Breast epithelium (tissue), 4 donors: ENCODE data around the gene ZNF841. TPM values are rescaled to one million over a fixed set of nuclear protein-coding genes. Genes with fewer than 3 reads are reported as not detected.
"Not testable (repeated sequence)": the region's sequence is repeated elsewhere in the genome, so short reads cannot be mapped to it uniquely, and the experiment has no call there.

Experiments used
- DNase-seq, 2 donors: peaks; one replicate each; pipeline ENCODE4 v3.0.0-alpha.2; 2019; ENCODE audit warnings: low spot score in 2 of 2
- H3K27ac ChIP-seq, 2 donors: fragments of 200-600 bp; sonication (generic) in 1 of 2; one replicate each; pipeline ENCODE4 v1.5.1; 2016 to 2019; ENCODE audit warnings: mild to moderate bottlenecking in 1 of 2
- H3K27me3 ChIP-seq, 2 donors: fragments of 200-600 bp; sonication (generic) in 1 of 2; one replicate each; pipeline versions ENCODE4 v1.5.1 to v1.6.0; 2017 to 2019; ENCODE audit warnings: control low read depth in 1 of 2, mild to moderate bottlenecking in 1 of 2
- H3K36me3 ChIP-seq: fragments of 200-600 bp; one replicate; pipeline ENCODE4 v1.5.1; 2019
- H3K4me1 ChIP-seq, 2 donors: fragments of 200-600 bp; sonication (generic); one replicate each; pipeline ENCODE4 v1.5.1; 2016 to 2019; ENCODE audit warnings: control low read depth in 1 of 2
- H3K4me3 ChIP-seq, 3 donors: fragments of 200-600 bp; sonication (generic); 1 replicate in 2 of 3; 2 replicates in 1 of 3; pipeline ENCODE4 v1.5.1; 2016 to 2019; ENCODE audit warnings: mild to moderate bottlenecking in 3 of 3, moderate library complexity in 2 of 3
- H3K9me3 ChIP-seq, 2 donors: fragments of 200-600 bp; sonication (generic) in 1 of 2; one replicate each; pipeline ENCODE4 v1.5.1; 2016 to 2019; ENCODE audit warnings: control low read depth in 1 of 2
- POLR2A ChIP-seq: fragments of 450-650 bp; IDR thresholded peaks from one replicate; pipeline ENCODE4 v1.6.1; 2016; ENCODE audit warnings: antibody characterized with exemption, mild to moderate bottlenecking, moderate library complexity
- POLR2AphosphoS5 ChIP-seq, 3 donors: sonication (generic); formaldehyde crosslinking; IDR thresholded peaks; one replicate each; pipeline ENCODE4 v1.6.1; 2017; ENCODE audit warnings: antibody characterized with exemption in 3 of 3
- intact Hi-C: fragments of 100-400 bp; cut with DNase I; formaldehyde crosslinking; loops from one replicate; pipeline ENCODE4 v1.15.1; 2023; ENCODE audit warnings: low total_unique reads
- total RNA-seq, 3 donors: library from RNA; depleted of rRNA; stranded (reverse); fragments of >200 nt; gene quantifications; one replicate each; pipeline ENCODE4 v1.1.0, GENCODE V29; 2016
- TF ChIP-seq, protein P1 (sequence below), 3 donors: fragments of 450-650 bp; IDR thresholded peaks; one replicate each; pipeline ENCODE4 v1.5.1; 2016 to 2017; ENCODE audit warnings: antibody characterized with exemption in 3 of 3, mild to moderate bottlenecking in 3 of 3, moderate library complexity in 3 of 3

Gene ZNF841
- total RNA-seq, 3 donors from 2014 or later: 16.0 to 25.9 (median 19.3) TPM

- peaks cover 93 to 99% of the 10 kb centered on the region in 2 donors for H3K9me3 ChIP-seq
- H3K4me1 ChIP-seq: no peaks in the 10 kb centered on the region
- no peak overlapping the region for H3K27ac ChIP-seq
- peaks cover 36% of the 10 kb centered on the region for H3K36me3 ChIP-seq
- DNase-seq: no peak
- TF ChIP-seq POLR2A: no peak
- TF ChIP-seq POLR2AphosphoS5 (IDR thresholded peaks at IDR 0.05): no peak
- TF ChIP-seq, protein P1, sequence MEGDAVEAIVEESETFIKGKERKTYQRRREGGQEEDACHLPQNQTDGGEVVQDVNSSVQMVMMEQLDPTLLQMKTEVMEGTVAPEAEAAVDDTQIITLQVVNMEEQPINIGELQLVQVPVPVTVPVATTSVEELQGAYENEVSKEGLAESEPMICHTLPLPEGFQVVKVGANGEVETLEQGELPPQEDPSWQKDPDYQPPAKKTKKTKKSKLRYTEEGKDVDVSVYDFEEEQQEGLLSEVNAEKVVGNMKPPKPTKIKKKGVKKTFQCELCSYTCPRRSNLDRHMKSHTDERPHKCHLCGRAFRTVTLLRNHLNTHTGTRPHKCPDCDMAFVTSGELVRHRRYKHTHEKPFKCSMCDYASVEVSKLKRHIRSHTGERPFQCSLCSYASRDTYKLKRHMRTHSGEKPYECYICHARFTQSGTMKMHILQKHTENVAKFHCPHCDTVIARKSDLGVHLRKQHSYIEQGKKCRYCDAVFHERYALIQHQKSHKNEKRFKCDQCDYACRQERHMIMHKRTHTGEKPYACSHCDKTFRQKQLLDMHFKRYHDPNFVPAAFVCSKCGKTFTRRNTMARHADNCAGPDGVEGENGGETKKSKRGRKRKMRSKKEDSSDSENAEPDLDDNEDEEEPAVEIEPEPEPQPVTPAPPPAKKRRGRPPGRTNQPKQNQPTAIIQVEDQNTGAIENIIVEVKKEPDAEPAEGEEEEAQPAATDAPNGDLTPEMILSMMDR (IDR thresholded peaks at IDR 0.05): no peak
- H3K4me3 ChIP-seq: no peak overlapping the region
- intact Hi-C loops: no loop called here
- H3K27me3 ChIP-seq: no peaks in the 10 kb centered on the region
Observed at GRCh38 chr19:52070496-52070895, 25.1 kb downstream of the ZNF841 start.

- H3K4me3 ChIP-seq: peak overlapping the region in 1 of 3 donors; percentile 2
Observed at GRCh38 chr19:52069653-52070052, 25.9 kb downstream of the ZNF841 start.

DNA sequence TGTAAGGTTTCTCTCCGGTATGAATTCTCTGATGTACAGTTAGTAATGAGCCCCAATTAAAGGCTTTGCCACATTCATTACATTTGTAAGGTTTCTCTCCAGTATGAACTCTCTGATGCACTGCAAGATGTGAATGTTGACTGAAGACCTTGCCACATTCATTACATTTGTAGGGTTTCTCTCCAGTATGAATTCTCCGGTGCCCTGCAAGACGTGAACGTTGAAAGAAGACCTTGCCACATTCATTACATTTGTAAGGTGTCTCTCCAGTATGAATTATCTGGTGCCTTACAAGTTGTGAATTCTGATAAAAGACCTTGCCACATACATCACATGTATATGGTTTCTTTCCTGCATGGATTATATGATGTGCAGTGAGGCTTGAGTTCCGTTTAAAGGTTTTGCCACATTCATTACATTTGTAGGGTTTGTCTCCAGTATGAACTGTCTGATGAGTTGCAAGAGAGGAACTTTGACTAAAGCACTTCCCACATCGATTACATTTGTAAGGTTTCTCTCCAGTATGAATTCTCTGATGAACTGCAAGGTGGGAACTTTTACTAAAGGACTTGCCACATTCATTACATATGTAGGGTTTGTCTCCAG, 29.2 kb downstream of the ZNF841 start:
- intact Hi-C loops: no loop called here
- DNase-seq: no peak
- H3K4me3 ChIP-seq: peak overlapping the region in 1 of 3 donors; percentile 24
- H3K36me3 ChIP-seq: peaks cover 26% of the 10 kb centered on the region
- peaks cover 97 to 99% of the 10 kb centered on the region in 2 donors for H3K9me3 ChIP-seq
- no peaks in the 10 kb centered on the region for H3K4me1 ChIP-seq
- no peak overlapping the region for H3K27ac ChIP-seq
- no peaks in the 10 kb centered on the region for H3K27me3 ChIP-seq
- TF ChIP-seq, protein P1 (IDR thresholded peaks at IDR 0.05): no peak
- TF ChIP-seq POLR2AphosphoS5 (IDR thresholded peaks at IDR 0.05) (no peak), POLR2A (no peak)

More at GRCh38 chr19:52069653-52070052, 25.9 kb downstream of the ZNF841 start:
- peaks cover 93 to 99% of the 10 kb centered on the region in 2 donors for H3K9me3 ChIP-seq
- intact Hi-C loops: no loop called here
- H3K27ac ChIP-seq: no peak overlapping the region
- no peak for DNase-seq
- H3K4me1 ChIP-seq: no peaks in the 10 kb centered on the region
- H3K36me3 ChIP-seq: peaks cover 27% of the 10 kb centered on the region
- TF ChIP-seq POLR2AphosphoS5 (IDR thresholded peaks at IDR 0.05) (no peak), POLR2A (no peak)
- TF ChIP-seq, protein P1 (IDR thresholded peaks at IDR 0.05): no peak
- H3K27me3 ChIP-seq: no peaks in the 10 kb centered on the region

GRCh38 chr19:52065399-52065798, 30.2 kb downstream of the ZNF841 start:
- peak overlapping the region in 1 of 3 donors; percentile 24 for H3K4me3 ChIP-seq
- H3K27ac ChIP-seq: no peak overlapping the region
- TF ChIP-seq POLR2A (no peak), POLR2AphosphoS5 (IDR thresholded peaks at IDR 0.05) (no peak)
- TF ChIP-seq, protein P1 (IDR thresholded peaks at IDR 0.05): no peak
- no peaks in the 10 kb centered on the region for H3K27me3 ChIP-seq
- H3K36me3 ChIP-seq: peaks cover 19% of the 10 kb centered on the region
- no peak for DNase-seq
- intact Hi-C loops: no loop called here
- H3K9me3 ChIP-seq: peaks cover 97 to 99% of the 10 kb centered on the region in 2 donors
- H3K4me1 ChIP-seq: no peaks in the 10 kb centered on the region

DNA sequence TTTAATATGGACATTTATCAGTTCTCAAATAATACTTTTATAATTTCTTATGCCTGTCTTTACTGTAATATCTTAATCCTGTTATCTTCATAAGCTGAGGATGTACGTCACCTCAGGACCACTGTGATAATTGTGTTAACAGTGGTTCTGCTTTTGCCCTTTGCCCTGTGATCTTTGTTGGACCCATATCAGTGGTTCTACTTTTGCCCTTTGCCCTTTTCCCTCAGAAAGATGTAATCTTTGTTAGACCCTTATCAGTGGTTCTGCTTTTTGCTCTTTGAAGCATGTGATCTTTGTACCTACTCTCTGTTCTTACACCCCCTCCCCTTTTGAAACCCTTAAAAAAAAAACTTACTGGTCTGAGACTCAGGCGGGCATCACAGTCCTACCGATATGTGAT, 39.1 kb downstream of the ZNF841 start:
- H3K27ac ChIP-seq, H3K4me3 ChIP-seq, intact Hi-C loops, H3K36me3 ChIP-seq, H3K4me1 ChIP-seq, H3K27me3 ChIP-seq, DNase-seq: not testable (repeated sequence)
- H3K9me3 ChIP-seq: peaks cover 75 to 85% of the 10 kb centered on the region in 2 donors

- H3K4me1 ChIP-seq, H3K27me3 ChIP-seq, DNase-seq, H3K36me3 ChIP-seq, H3K4me3 ChIP-seq, H3K27ac ChIP-seq, intact Hi-C loops: not testable (repeated sequence)
- H3K9me3 ChIP-seq: peaks cover 43 to 58% of the 10 kb centered on the region in 2 donors
Observed at GRCh38 chr19:52051736-52052135, 43.8 kb downstream of the ZNF841 start.
